ENCODE measurements around the gene DMXL1. TPM values are rescaled to one million over a fixed set of nuclear protein-coding genes. Genes with fewer than 3 reads are reported as not detected.
"Not testable (repeated sequence)": the region's sequence is repeated elsewhere in the genome, so short reads cannot be mapped to it uniquely, and the experiment has no call there.

DMXL1 gene
- total and polyA plus RNA-seq, 3 donors from 2014 or later: 16.0 to 93.3 (median 63.9) TPM

DNA sequence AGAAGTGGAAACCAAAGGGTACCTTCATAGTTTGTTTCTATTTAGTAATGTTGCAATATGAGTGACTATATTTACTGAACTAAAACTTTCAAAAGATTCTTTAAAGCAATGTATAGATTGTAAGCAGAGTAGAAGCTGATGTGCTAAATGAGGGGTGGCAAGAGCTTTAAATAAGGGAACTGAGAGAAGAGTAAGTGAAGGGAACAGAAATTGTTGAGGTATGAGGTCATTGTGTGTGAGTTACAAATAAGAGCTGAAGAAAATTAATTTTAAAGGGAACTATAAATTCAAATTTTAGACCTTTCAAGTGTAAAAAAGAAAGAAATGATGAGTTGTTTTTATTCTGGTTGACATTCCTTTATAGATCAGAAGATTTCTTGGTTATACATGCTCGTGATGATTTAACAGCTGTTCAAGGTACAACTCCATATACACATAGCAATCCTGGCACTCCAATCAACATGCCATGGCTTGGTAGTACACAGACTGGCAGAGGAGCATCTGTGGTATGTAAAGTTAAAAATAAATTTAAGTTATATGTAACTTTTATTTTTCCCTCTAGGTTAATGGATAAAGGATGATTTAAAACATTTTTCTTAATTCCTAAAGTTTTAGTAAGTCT, 149.8 kb downstream of the DMXL1 start:
- no peak overlapping the region for H3K4me3 ChIP-seq
- no peaks in the 10 kb centered on the region for H3K27me3 ChIP-seq
- intact Hi-C loops (cut with DNase I; ENCODE audit: low total_unique reads): no loop called here
- no peaks in the 10 kb centered on the region for H3K9me3 ChIP-seq
- no peak overlapping the region for H3K27ac ChIP-seq
- no peak for DNase-seq
- WGBS, 2 donors: 93 to 96% methylated on average over 1 of the region's 1 CpG
- TF ChIP-seq CTCF (IDR thresholded peaks at IDR 0.05) (no peak), POLR2A (IDR thresholded peaks at IDR 0.05) (no peak)
- H3K4me1 ChIP-seq: no peaks in the 10 kb centered on the region
- H3K36me3 ChIP-seq (ENCODE audit: low read depth, missing control alignments): no peaks in the 10 kb centered on the region

- intact Hi-C loops (cut with DNase I; ENCODE audit: low total_unique reads): no loop called here
- Histone ChIP-seq H3K36me3 (ENCODE audit: low read depth, missing control alignments) (no peaks in the 10 kb centered on the region), H3K27ac (no peak overlapping the region), H3K4me1 (no peaks in the 10 kb centered on the region), H3K27me3 (no peaks in the 10 kb centered on the region), H3K9me3 (no peaks in the 10 kb centered on the region), H3K4me3 (no peak overlapping the region)
- DNase-seq: no peak
- no peak for TF ChIP-seq POLR2A (IDR thresholded peaks at IDR 0.05)
- TF ChIP-seq CTCF (IDR thresholded peaks at IDR 0.05): no peak
Observed at GRCh38 chr5:119221330-119221729, 150.4 kb downstream of the DMXL1 start.

GRCh38 chr5:119229950-119230349, 159.1 kb downstream of the DMXL1 start:
- intact Hi-C loops (cut with DNase I; ENCODE audit: low total_unique reads): no loop called here
- H3K4me1 ChIP-seq: no peaks in the 10 kb centered on the region
- no peaks in the 10 kb centered on the region for H3K27me3 ChIP-seq
- TF ChIP-seq CTCF (IDR thresholded peaks at IDR 0.05): no peak
- TF ChIP-seq POLR2A (IDR thresholded peaks at IDR 0.05): no peak
- no peaks in the 10 kb centered on the region for H3K9me3 ChIP-seq
- no peaks in the 10 kb centered on the region for H3K36me3 ChIP-seq (ENCODE audit: low read depth, missing control alignments)
- DNase-seq: no peak
- no peak overlapping the region for H3K4me3 ChIP-seq
- no peak overlapping the region for H3K27ac ChIP-seq

- intact Hi-C loops (cut with DNase I; ENCODE audit: low total_unique reads): no loop called here
- H3K4me1 ChIP-seq: no peaks in the 10 kb centered on the region
- TF ChIP-seq POLR2A (IDR thresholded peaks at IDR 0.05) (no peak), CTCF (IDR thresholded peaks at IDR 0.05) (no peak)
- no peak overlapping the region for H3K4me3 ChIP-seq
- H3K9me3 ChIP-seq: no peaks in the 10 kb centered on the region
- H3K36me3 ChIP-seq (ENCODE audit: low read depth, missing control alignments): no peaks in the 10 kb centered on the region
- WGBS, 2 donors: 87% methylated on average over 6 of the region's 6 CpGs
- no peaks in the 10 kb centered on the region for H3K27me3 ChIP-seq
- DNase-seq: no peak
- H3K27ac ChIP-seq: no peak overlapping the region
Observed at GRCh38 chr5:119238265-119239118, 167.6 kb downstream of the DMXL1 start.

DNA sequence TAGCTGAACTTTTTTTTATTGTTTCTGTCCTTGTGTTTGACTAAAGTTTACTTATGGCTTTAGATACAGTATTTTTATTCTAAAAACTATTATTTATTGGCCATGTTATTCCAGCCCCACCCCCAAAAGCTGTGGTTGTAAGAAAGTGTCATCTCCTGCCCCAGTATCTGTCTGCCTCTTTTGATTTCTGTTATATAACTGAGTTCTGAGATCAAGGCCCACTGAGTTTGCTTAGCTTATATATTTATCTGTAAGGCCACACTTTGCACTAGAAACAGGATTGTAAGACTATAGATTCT, 168.2 kb downstream of the DMXL1 start:
- Histone ChIP-seq H3K27ac (no peak overlapping the region), H3K4me1 (no peaks in the 10 kb centered on the region), H3K4me3 (no peak overlapping the region), H3K9me3 (no peaks in the 10 kb centered on the region), H3K36me3 (ENCODE audit: low read depth, missing control alignments) (no peaks in the 10 kb centered on the region), H3K27me3 (no peaks in the 10 kb centered on the region)
- no peak for DNase-seq
- TF ChIP-seq POLR2A (IDR thresholded peaks at IDR 0.05) (no peak), CTCF (IDR thresholded peaks at IDR 0.05) (no peak)
- intact Hi-C loops (cut with DNase I; ENCODE audit: low total_unique reads): no loop called here

DNA sequence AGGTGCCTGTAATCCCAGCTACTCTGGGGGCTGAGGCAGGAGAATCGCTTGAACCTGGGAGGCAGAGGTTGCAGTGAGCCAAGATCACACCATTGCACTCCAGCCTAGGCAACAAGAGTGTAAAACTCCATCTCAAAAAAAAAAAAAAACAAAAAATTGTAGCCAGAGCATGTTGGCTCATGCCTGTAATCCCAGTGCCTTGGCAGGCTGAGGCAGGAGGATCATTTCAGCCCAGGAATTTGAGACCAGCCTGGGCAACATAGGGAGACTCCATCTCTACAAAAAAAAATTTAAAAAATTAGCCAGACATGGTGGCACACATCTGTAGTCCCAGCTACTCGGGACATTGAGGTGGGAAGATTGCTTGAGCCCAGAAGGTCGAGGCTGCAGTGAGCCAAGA, 168.9 kb downstream of the DMXL1 start:
- H3K27ac ChIP-seq; H3K27me3 ChIP-seq; H3K9me3 ChIP-seq; H3K36me3 ChIP-seq (ENCODE audit: low read depth, missing control alignments); DNase-seq; H3K4me3 ChIP-seq; intact Hi-C loops (cut with DNase I; ENCODE audit: low total_unique reads); H3K4me1 ChIP-seq: not testable (repeated sequence)
- 86 to 99% methylated on average over 3 of the region's 3 CpGs for WGBS, 2 donors
